Measurements from ENCODE around the gene C2orf76. TPM values are rescaled to one million over a fixed set of nuclear protein-coding genes. Genes with fewer than 3 reads are reported as not detected.
A peak's percentile ranks its signal among the peaks of the same experiment; 100 is the strongest.

C2orf76 gene
- total RNA-seq, 2 experiments from 2014 or later = 6.2 to 9.9 TPM

DNA sequence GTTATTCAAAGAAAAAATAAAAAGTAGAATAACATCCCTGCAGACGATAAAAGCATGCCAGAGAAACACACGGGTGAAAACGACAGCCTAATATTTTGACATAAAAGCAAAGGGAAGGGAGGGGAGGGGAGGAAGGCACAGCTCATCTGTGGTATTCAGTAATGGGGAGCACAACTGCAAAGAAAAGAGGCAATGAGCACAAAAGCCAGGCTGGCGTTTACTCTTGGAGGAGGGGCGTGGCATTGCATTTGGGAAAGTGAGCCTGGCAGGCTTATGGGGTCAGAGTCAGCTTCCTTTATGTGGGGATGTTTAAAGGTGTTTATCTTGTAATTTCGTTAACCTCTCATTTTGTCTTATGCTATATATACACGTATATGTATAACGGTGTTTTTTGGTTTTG, 89.8 kb downstream of the C2orf76 start:
- H3K9me3 Mint-ChIP-seq (ENCODE audit: low read depth) = no peaks in the 10 kb centered on the region
- CTCF ChIA-PET = no interaction called here
- no peak for DNase-seq
- ATAC-seq = no peak
- H3K4me3 Mint-ChIP-seq = no peak overlapping the region
- peaks cover 4% of the 10 kb centered on the region for H3K27me3 Mint-ChIP-seq
- H3K27ac Mint-ChIP-seq = no peak overlapping the region
- no peaks in the 10 kb centered on the region for H3K4me1 Mint-ChIP-seq
- H3K36me3 Mint-ChIP-seq = no peaks in the 10 kb centered on the region

GRCh38 chr2:119267604-119268003, 99.0 kb downstream of the C2orf76 start:
- Mint-ChIP-seq H3K9me3 (ENCODE audit: low read depth) (no peaks in the 10 kb centered on the region), H3K4me1 (no peaks in the 10 kb centered on the region), H3K27me3 (peaks cover 8% of the 10 kb centered on the region), H3K36me3 (no peaks in the 10 kb centered on the region), H3K4me3 (no peak overlapping the region), H3K27ac (no peak overlapping the region)
- CTCF ChIA-PET = no interaction called here
- ATAC-seq = no peak
- no peak for DNase-seq

DNA sequence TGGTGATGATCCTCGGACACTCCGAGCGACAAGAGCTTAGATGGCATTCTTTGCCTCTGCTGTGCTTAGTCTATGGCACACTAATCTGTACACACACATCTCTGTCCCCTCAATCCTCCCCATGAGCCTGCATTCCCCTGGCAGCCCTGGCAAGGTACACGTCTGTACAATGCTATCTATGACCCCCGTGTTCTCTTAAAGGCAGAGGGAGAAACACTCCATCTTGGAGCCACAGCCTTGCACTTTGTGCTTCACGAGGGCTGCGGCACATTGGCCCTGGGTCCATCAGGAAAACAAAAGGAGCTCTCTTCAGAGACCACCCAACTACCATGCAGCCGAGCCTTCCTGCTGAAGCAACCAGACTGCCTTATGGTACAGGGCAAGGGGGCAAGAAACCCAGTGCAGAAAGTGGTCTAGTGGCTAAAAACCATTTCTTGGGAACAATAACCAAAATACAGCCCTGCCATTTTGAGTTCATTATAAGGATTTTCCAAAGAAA, 100.5 kb downstream of the C2orf76 start:
- Mint-ChIP-seq H3K4me1 (no peaks in the 10 kb centered on the region), H3K27me3 (peaks cover 7% of the 10 kb centered on the region), H3K36me3 (no peaks in the 10 kb centered on the region), H3K27ac (no peak overlapping the region), H3K9me3 (ENCODE audit: low read depth) (no peaks in the 10 kb centered on the region), H3K4me3 (no peak overlapping the region)
- ATAC-seq = no peak
- CTCF ChIA-PET = interaction anchor here (1.1 to 3.5 kb wide), 2 partner anchors 23 to 385 kb away, joined by 3 to 12 read pairs; no protein-coding TSS in a partner anchor
- DNase-seq = peak; percentile 36

DNA sequence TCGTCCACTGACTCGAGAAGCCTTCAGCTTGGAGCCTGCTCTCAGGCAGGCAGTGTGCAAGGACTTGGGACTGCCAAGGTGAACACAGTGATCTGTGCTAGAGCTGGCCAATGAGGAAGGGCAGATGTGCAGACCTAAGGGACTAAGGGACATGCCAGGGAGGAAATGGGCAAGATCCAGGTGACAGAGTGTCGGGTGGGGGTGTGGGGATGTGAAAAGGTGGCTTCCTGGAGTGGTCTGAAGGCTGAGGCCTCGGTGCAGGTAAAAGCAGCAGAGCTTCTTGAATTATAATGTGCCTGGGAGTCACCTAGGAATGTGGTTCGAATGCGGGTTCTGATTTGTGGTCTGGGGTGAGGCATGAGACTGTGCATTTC, 101.0 kb downstream of the C2orf76 start:
- Mint-ChIP-seq H3K4me3 (no peak overlapping the region), H3K4me1 (no peaks in the 10 kb centered on the region), H3K9me3 (ENCODE audit: low read depth) (no peaks in the 10 kb centered on the region), H3K27me3 (peaks cover 7% of the 10 kb centered on the region), H3K36me3 (no peaks in the 10 kb centered on the region), H3K27ac (no peak overlapping the region)
- ATAC-seq (no peak), DNase-seq (peak; percentile 19)
- CTCF ChIA-PET = interaction anchor here (1.1 to 3.5 kb wide), 2 partner anchors 24 to 384 kb away, joined by 3 to 12 read pairs; no protein-coding TSS in a partner anchor

- Mint-ChIP-seq H3K27me3 (peaks cover 5% of the 10 kb centered on the region), H3K4me3 (no peak overlapping the region), H3K4me1 (no peaks in the 10 kb centered on the region), H3K36me3 (no peaks in the 10 kb centered on the region), H3K9me3 (ENCODE audit: low read depth) (no peaks in the 10 kb centered on the region), H3K27ac (no peak overlapping the region)
- CTCF ChIA-PET = interaction anchor here (1.0 to 3.5 kb wide), 5 partner anchors 10 to 383 kb away, joined by 3 to 12 read pairs (median 4); no protein-coding TSS in a partner anchor
- DNase-seq (peak; percentile 52), ATAC-seq (peak; percentile 49)
Measured at GRCh38 chr2:119264781-119265692, 101.6 kb downstream of the C2orf76 start.

- DNase-seq (no peak), ATAC-seq (no peak)
- CTCF ChIA-PET = interaction anchor here (3.5 kb wide), 1 partner anchor 382 kb away, joined by 12 read pairs; no protein-coding TSS in a partner anchor
- Mint-ChIP-seq H3K4me3 (no peak overlapping the region), H3K27me3 (peaks cover 5% of the 10 kb centered on the region), H3K4me1 (no peaks in the 10 kb centered on the region), H3K36me3 (no peaks in the 10 kb centered on the region), H3K9me3 (ENCODE audit: low read depth) (no peaks in the 10 kb centered on the region), H3K27ac (no peak overlapping the region)
Measured at GRCh38 chr2:119263656-119264055, 103.0 kb downstream of the C2orf76 start.

DNA sequence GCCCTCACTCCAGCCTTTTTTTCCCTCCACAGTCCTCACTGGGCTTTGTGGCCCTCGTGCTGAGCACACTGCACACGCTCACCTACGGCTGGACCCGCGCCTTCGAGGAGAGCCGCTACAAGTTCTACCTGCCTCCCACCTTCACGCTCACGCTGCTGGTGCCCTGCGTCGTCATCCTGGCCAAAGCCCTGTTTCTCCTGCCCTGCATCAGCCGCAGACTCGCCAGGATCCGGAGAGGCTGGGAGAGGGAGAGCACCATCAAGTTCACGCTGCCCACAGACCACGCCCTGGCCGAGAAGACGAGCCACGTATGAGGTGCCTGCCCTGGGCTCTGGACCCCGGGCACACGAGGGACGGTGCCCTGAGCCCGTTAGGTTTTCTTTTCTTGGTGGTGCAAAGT, 103.6 kb downstream of the C2orf76 start:
- H3K4me1 Mint-ChIP-seq = no peaks in the 10 kb centered on the region
- H3K27ac Mint-ChIP-seq = no peak overlapping the region
- peaks cover 2% of the 10 kb centered on the region for H3K27me3 Mint-ChIP-seq
- ATAC-seq (no peak), DNase-seq (peak; percentile 31)
- H3K9me3 Mint-ChIP-seq (ENCODE audit: low read depth) = no peaks in the 10 kb centered on the region
- CTCF ChIA-PET = no interaction called here
- H3K4me3 Mint-ChIP-seq = no peak overlapping the region
- H3K36me3 Mint-ChIP-seq = no peaks in the 10 kb centered on the region

- Mint-ChIP-seq H3K27ac (no peak overlapping the region), H3K4me3 (no peak overlapping the region), H3K4me1 (no peaks in the 10 kb centered on the region), H3K9me3 (ENCODE audit: low read depth) (no peaks in the 10 kb centered on the region), H3K36me3 (no peaks in the 10 kb centered on the region), H3K27me3 (peaks cover 2% of the 10 kb centered on the region)
- CTCF ChIA-PET = no interaction called here
- ATAC-seq (no peak), DNase-seq (peak; percentile 16)
Measured at GRCh38 chr2:119261493-119262225, 105.0 kb downstream of the C2orf76 start.

GRCh38 chr2:119260646-119261492, 105.8 kb downstream of the C2orf76 start:
- H3K4me3 Mint-ChIP-seq = no peak overlapping the region
- H3K27me3 Mint-ChIP-seq = no peaks in the 10 kb centered on the region
- CTCF ChIA-PET = no interaction called here
- no peaks in the 10 kb centered on the region for H3K36me3 Mint-ChIP-seq
- H3K4me1 Mint-ChIP-seq = no peaks in the 10 kb centered on the region
- no peaks in the 10 kb centered on the region for H3K9me3 Mint-ChIP-seq (ENCODE audit: low read depth)
- ATAC-seq = no peak
- peak; percentile 27 for DNase-seq
- H3K27ac Mint-ChIP-seq = no peak overlapping the region

GRCh38 chr2:119259296-119259860, 107.3 kb downstream of the C2orf76 start:
- Mint-ChIP-seq H3K4me3 (no peak overlapping the region), H3K27me3 (no peaks in the 10 kb centered on the region), H3K4me1 (no peaks in the 10 kb centered on the region), H3K27ac (no peak overlapping the region), H3K9me3 (ENCODE audit: low read depth) (no peaks in the 10 kb centered on the region), H3K36me3 (no peaks in the 10 kb centered on the region)
- CTCF ChIA-PET = no interaction called here
- ATAC-seq (no peak), DNase-seq (peak; percentile 4)

- Mint-ChIP-seq H3K4me1 (no peaks in the 10 kb centered on the region), H3K9me3 (ENCODE audit: low read depth) (no peaks in the 10 kb centered on the region), H3K36me3 (no peaks in the 10 kb centered on the region), H3K27ac (no peak overlapping the region), H3K27me3 (no peaks in the 10 kb centered on the region), H3K4me3 (no peak overlapping the region)
- CTCF ChIA-PET = no interaction called here
- ATAC-seq (no peak), DNase-seq (peak; percentile 8)
Measured at GRCh38 chr2:119257198-119257597, 109.4 kb downstream of the C2orf76 start.

DNA sequence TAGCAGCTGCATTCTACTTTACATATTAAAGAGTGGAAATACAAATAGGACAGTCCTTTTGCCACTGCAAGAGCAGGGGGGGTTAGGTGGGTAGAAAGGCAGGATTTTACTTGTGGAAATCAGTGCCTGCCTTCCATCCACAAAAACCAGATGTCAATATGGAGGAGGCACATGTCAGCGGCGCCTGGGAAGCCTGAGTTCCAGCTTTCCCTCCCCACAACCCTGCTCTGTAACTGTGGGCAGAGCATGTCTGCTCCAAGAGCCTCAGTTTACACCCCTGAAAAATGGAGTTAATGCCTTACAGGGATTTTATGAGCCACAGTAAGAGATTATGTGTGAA, 110.1 kb downstream of the C2orf76 start:
- H3K9me3 Mint-ChIP-seq (ENCODE audit: low read depth) = no peaks in the 10 kb centered on the region
- H3K4me1 Mint-ChIP-seq = no peaks in the 10 kb centered on the region
- no peaks in the 10 kb centered on the region for H3K36me3 Mint-ChIP-seq
- H3K4me3 Mint-ChIP-seq = no peak overlapping the region
- DNase-seq = peak; percentile 9
- CTCF ChIA-PET = no interaction called here
- H3K27ac Mint-ChIP-seq = no peak overlapping the region
- no peak for ATAC-seq
- no peaks in the 10 kb centered on the region for H3K27me3 Mint-ChIP-seq

Data from activated CD8-positive, alpha-beta memory T cell treated with anti-CD3 and anti-CD28 coated beads, Interleukin-2, amount 10 ng/mL, durations not matched to agents 7 days and 5 days (primary cell).